C4-2B (cell line): ENCODE results near the gene PRKCE.

ENCODE experiments used
- ZFX ChIP-seq: fragments of 450-650 bp; IDR thresholded peaks from 2 replicates; pipeline ENCODE4 v1.6.1; 2017
- TF ChIP-seq, protein P1 (sequence below): fragments of 450-650 bp; conservative IDR thresholded peaks from 2 replicates; pipeline ENCODE4 v1.5.1; 2017; ENCODE audit warnings: mild to moderate bottlenecking

DNA sequence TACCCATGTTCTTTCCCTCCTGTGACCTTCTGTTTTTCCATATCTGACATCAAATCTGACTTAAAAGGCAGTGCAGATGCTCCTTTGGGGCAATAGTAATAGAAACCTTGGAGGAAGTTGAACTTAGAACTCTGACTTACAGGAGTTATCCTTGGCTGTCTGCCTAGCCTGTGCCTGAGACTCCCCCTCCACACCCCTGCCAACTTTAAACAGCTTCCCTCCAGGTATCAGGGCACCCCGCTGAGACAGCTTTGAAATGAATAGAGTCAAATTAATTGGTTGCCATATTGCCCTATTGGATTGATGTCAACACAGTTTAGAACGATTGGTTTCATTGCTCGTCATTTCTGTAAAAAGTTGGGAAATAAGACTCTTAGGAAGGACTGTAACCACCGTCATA, 322.0 kb downstream of the PRKCE start:
- TF ChIP-seq, protein P1, sequence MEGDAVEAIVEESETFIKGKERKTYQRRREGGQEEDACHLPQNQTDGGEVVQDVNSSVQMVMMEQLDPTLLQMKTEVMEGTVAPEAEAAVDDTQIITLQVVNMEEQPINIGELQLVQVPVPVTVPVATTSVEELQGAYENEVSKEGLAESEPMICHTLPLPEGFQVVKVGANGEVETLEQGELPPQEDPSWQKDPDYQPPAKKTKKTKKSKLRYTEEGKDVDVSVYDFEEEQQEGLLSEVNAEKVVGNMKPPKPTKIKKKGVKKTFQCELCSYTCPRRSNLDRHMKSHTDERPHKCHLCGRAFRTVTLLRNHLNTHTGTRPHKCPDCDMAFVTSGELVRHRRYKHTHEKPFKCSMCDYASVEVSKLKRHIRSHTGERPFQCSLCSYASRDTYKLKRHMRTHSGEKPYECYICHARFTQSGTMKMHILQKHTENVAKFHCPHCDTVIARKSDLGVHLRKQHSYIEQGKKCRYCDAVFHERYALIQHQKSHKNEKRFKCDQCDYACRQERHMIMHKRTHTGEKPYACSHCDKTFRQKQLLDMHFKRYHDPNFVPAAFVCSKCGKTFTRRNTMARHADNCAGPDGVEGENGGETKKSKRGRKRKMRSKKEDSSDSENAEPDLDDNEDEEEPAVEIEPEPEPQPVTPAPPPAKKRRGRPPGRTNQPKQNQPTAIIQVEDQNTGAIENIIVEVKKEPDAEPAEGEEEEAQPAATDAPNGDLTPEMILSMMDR = no peak
- no peak for TF ChIP-seq ZFX
